GM12878 (cell line): ENCODE results near the gene AIFM1.

Experiments used
- BRCA1 ChIP-seq: IDR thresholded peaks from 2 replicates; pipeline ENCODE4 v1.6.1; 2011; ENCODE audit warnings: low read depth, low read length, improper control_type of control experiment
- CEBPB ChIP-seq, 2 experiments: fragments of 150-350 bp in 1 of 2; IDR thresholded peaks; 2 replicates each; pipeline ENCODE4 v1.6.1; 2012 to 2014; ENCODE audit warnings: low read depth in 2 of 2, low read length in 2 of 2, borderline replicate concordance in 1 of 2, inconsistent platforms in 1 of 2
- EGR1 ChIP-seq, 2 experiments: IDR thresholded peaks; 1 replicate in 1 of 2; 2 replicates in 1 of 2; pipeline ENCODE4 v1.6.1; 2011 to 2012; ENCODE audit warnings: low read depth in 2 of 2, low read length in 2 of 2, borderline replicate concordance in 1 of 2, mild to moderate bottlenecking in 1 of 2, moderate library complexity in 1 of 2
- EZH2 ChIP-seq: IDR thresholded peaks from 2 replicates; pipeline ENCODE4 v1.6.1; 2012; ENCODE audit warnings: low read depth, mild to moderate bottlenecking, control low read depth, inconsistent platforms, low read length, borderline replicate concordance; ENCODE audit not compliant: control insufficient read depth
- KAT2A ChIP-seq: conservative IDR thresholded peaks from 2 replicates; pipeline ENCODE4 v1.6.1; 2011; ENCODE audit warnings: low read depth, low read length; ENCODE audit not compliant: control insufficient read depth
- POLR2A ChIP-seq: IDR thresholded peaks from 2 replicates; pipeline ENCODE4 v1.6.1; 2011; ENCODE audit warnings: low read depth, mild to moderate bottlenecking, low read length
- POLR2AphosphoS5 ChIP-seq: IDR thresholded peaks from 2 replicates; pipeline ENCODE4 v1.6.1; 2011; ENCODE audit warnings: mild to moderate bottlenecking, low read length, inconsistent platforms
- SP1 ChIP-seq: IDR thresholded peaks from one replicate; pipeline ENCODE4 v1.6.1; 2011; ENCODE audit warnings: low read depth, low read length
- TBL1XR1 ChIP-seq: IDR thresholded peaks from 2 replicates; pipeline ENCODE4 v1.6.1; 2012; ENCODE audit warnings: low read depth, low read length, improper control_type of control experiment
- TF ChIP-seq, protein P1 (sequence below): fragments of 450-650 bp; IDR thresholded peaks from 2 replicates; pipeline ENCODE4 v1.6.1; 2016; ENCODE audit warnings: mild to moderate bottlenecking
- TF ChIP-seq, protein P2 (sequence below), 3 experiments: IDR thresholded peaks in 2 of 3; conservative IDR thresholded peaks in 1 of 3; 2 replicates each; pipeline ENCODE4 v1.5.1; 2011; ENCODE audit warnings: low read depth in 3 of 3, low read length in 3 of 3, mild to moderate bottlenecking in 3 of 3, control low read depth in 2 of 3, moderate library complexity in 2 of 3, inconsistent platforms in 1 of 3, mixed read lengths in 1 of 3; ENCODE audit not compliant: control insufficient read depth in 2 of 3, insufficient read depth in 1 of 3; ENCODE audit errors: extremely low read depth in 1 of 3

GRCh38 chrX:130094696-130095095 lies 70.9 kb downstream of the AIFM1 start:
- TF ChIP-seq EGR1 (IDR thresholded peaks at IDR 0.05; ENCODE audit: borderline replicate concordance in 1 of 2, low read depth in 2 of 2, low read length in 2 of 2): no peak
- TF ChIP-seq, protein P1, sequence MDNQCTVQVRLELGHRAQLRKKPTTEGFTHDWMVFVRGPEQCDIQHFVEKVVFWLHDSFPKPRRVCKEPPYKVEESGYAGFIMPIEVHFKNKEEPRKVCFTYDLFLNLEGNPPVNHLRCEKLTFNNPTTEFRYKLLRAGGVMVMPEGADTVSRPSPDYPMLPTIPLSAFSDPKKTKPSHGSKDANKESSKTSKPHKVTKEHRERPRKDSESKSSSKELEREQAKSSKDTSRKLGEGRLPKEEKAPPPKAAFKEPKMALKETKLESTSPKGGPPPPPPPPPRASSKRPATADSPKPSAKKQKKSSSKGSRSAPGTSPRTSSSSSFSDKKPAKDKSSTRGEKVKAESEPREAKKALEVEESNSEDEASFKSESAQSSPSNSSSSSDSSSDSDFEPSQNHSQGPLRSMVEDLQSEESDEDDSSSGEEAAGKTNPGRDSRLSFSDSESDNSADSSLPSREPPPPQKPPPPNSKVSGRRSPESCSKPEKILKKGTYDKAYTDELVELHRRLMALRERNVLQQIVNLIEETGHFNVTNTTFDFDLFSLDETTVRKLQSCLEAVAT: no peak
- no peak for TF ChIP-seq EZH2
- TF ChIP-seq BRCA1: no peak
- no peak for TF ChIP-seq TBL1XR1
- no peak for TF ChIP-seq CEBPB (IDR thresholded peaks at IDR 0.05; ENCODE audit: borderline replicate concordance in 1 of 2, low read depth in 2 of 2, low read length in 2 of 2)
- no peak for TF ChIP-seq SP1
- no peak for TF ChIP-seq KAT2A
- TF ChIP-seq POLR2AphosphoS5: no peak
- TF ChIP-seq, protein P2, sequence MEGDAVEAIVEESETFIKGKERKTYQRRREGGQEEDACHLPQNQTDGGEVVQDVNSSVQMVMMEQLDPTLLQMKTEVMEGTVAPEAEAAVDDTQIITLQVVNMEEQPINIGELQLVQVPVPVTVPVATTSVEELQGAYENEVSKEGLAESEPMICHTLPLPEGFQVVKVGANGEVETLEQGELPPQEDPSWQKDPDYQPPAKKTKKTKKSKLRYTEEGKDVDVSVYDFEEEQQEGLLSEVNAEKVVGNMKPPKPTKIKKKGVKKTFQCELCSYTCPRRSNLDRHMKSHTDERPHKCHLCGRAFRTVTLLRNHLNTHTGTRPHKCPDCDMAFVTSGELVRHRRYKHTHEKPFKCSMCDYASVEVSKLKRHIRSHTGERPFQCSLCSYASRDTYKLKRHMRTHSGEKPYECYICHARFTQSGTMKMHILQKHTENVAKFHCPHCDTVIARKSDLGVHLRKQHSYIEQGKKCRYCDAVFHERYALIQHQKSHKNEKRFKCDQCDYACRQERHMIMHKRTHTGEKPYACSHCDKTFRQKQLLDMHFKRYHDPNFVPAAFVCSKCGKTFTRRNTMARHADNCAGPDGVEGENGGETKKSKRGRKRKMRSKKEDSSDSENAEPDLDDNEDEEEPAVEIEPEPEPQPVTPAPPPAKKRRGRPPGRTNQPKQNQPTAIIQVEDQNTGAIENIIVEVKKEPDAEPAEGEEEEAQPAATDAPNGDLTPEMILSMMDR (IDR thresholded peaks at IDR 0.05 in 2 of 3, conservative IDR thresholded peaks at IDR 0.05 in 1 of 3; ENCODE audit: control insufficient read depth in 2 of 3, extremely low read depth in 1 of 3, insufficient read depth in 1 of 3, low read depth in 3 of 3, low read length in 3 of 3): no peak
- TF ChIP-seq POLR2A: no peak
